PC-9 (cell line): Measurements from ENCODE around the gene UTP11.

Source experiments
- EZH2 ChIP-seq: fragments of 200-600 bp; sonication (generic); IDR thresholded peaks from 2 replicates; pipeline ENCODE4 v1.8.0; 2017; ENCODE audit warnings: antibody characterized with exemption, low read depth
- TF ChIP-seq, protein P1 (sequence below): fragments of 200-600 bp; sonication (generic); conservative IDR thresholded peaks from 2 replicates; pipeline ENCODE4 v1.6.1; 2017; ENCODE audit warnings: mixed run types, antibody characterized with exemption, mild to moderate bottlenecking, moderate library complexity

GRCh38 chr1:37998913-37999429, 13.6 kb upstream of the UTP11 start:
- TF ChIP-seq, protein P1, sequence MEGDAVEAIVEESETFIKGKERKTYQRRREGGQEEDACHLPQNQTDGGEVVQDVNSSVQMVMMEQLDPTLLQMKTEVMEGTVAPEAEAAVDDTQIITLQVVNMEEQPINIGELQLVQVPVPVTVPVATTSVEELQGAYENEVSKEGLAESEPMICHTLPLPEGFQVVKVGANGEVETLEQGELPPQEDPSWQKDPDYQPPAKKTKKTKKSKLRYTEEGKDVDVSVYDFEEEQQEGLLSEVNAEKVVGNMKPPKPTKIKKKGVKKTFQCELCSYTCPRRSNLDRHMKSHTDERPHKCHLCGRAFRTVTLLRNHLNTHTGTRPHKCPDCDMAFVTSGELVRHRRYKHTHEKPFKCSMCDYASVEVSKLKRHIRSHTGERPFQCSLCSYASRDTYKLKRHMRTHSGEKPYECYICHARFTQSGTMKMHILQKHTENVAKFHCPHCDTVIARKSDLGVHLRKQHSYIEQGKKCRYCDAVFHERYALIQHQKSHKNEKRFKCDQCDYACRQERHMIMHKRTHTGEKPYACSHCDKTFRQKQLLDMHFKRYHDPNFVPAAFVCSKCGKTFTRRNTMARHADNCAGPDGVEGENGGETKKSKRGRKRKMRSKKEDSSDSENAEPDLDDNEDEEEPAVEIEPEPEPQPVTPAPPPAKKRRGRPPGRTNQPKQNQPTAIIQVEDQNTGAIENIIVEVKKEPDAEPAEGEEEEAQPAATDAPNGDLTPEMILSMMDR: no peak
- TF ChIP-seq EZH2: no peak
